Measurements from ENCODE around the gene DNAH6.

DNA sequence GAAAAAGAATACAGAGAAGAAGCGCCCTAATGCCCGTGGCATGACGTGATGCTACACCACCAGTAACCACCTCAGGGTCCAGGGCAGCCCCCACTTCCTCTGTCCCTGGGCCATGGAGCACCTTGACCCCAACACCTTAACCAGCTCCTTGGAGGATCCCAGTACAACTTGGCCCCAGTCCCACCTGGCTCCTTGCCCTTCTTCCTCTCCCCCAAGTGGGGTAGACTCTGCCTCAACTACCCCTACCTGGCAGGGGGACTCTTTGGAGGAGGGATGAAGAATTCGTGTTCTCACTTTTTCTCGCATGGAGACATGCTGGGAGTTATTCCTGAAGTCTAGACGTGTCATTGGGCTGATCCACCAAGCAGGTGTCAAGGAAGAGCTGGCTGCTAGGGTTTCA is 345.7 kb downstream of the DNAH6 start:
- TF ChIP-seq ZBTB7A (IDR thresholded peaks at IDR 0.05; ENCODE audit: borderline replicate concordance, control insufficient read depth, low read depth, low read length) (no peak), JUND (IDR thresholded peaks at IDR 0.05; ENCODE audit: borderline replicate concordance, low read depth, low read length) (no peak), JUND (tag; IDR thresholded peaks at IDR 0.05; ENCODE audit: borderline replicate concordance, low read depth, low read length) (no peak), ZNF134 (CRISPR knock-in tag; conservative IDR thresholded peaks at IDR 0.05) (no peak), CEBPB (tag; IDR thresholded peaks at IDR 0.05) (no peak), SIN3A (IDR thresholded peaks at IDR 0.05; ENCODE audit: borderline replicate concordance in 2 of 2, control insufficient read depth in 1 of 2, low read depth in 2 of 2, low read length in 2 of 2) (no peak), ZNF311 (CRISPR knock-in tag; IDR thresholded peaks at IDR 0.05) (no peak)
- TF ChIP-seq, protein P1, sequence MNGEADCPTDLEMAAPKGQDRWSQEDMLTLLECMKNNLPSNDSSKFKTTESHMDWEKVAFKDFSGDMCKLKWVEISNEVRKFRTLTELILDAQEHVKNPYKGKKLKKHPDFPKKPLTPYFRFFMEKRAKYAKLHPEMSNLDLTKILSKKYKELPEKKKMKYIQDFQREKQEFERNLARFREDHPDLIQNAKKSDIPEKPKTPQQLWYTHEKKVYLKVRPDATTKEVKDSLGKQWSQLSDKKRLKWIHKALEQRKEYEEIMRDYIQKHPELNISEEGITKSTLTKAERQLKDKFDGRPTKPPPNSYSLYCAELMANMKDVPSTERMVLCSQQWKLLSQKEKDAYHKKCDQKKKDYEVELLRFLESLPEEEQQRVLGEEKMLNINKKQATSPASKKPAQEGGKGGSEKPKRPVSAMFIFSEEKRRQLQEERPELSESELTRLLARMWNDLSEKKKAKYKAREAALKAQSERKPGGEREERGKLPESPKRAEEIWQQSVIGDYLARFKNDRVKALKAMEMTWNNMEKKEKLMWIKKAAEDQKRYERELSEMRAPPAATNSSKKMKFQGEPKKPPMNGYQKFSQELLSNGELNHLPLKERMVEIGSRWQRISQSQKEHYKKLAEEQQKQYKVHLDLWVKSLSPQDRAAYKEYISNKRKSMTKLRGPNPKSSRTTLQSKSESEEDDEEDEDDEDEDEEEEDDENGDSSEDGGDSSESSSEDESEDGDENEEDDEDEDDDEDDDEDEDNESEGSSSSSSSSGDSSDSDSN (IDR thresholded peaks at IDR 0.05; ENCODE audit: borderline replicate concordance in 1 of 2, low read depth in 2 of 2, low read length in 2 of 2) = no peak
- TF ChIP-seq, protein P2, sequence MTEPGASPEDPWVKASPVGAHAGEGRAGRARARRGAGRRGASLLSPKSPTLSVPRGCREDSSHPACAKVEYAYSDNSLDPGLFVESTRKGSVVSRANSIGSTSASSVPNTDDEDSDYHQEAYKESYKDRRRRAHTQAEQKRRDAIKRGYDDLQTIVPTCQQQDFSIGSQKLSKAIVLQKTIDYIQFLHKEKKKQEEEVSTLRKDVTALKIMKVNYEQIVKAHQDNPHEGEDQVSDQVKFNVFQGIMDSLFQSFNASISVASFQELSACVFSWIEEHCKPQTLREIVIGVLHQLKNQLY (CRISPR knock-in tag; conservative IDR thresholded peaks at IDR 0.05) = no peak
- TF ChIP-seq, protein P3, sequence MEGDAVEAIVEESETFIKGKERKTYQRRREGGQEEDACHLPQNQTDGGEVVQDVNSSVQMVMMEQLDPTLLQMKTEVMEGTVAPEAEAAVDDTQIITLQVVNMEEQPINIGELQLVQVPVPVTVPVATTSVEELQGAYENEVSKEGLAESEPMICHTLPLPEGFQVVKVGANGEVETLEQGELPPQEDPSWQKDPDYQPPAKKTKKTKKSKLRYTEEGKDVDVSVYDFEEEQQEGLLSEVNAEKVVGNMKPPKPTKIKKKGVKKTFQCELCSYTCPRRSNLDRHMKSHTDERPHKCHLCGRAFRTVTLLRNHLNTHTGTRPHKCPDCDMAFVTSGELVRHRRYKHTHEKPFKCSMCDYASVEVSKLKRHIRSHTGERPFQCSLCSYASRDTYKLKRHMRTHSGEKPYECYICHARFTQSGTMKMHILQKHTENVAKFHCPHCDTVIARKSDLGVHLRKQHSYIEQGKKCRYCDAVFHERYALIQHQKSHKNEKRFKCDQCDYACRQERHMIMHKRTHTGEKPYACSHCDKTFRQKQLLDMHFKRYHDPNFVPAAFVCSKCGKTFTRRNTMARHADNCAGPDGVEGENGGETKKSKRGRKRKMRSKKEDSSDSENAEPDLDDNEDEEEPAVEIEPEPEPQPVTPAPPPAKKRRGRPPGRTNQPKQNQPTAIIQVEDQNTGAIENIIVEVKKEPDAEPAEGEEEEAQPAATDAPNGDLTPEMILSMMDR (IDR thresholded peaks at IDR 0.05 in 2 of 3, conservative IDR thresholded peaks at IDR 0.05 in 1 of 3; ENCODE audit: insufficient read depth in 2 of 3, low read depth in 1 of 3, low read length in 3 of 3) = no peak
